Activated CD4-positive, alpha-beta memory T cell treated with anti-CD3 and anti-CD28 coated beads, Interleukin-2, amount 10 ng/mL, durations not matched to agents 7 days and 5 days (primary cell): ENCODE data around the gene ABCB6. TPM values are rescaled to one million over a fixed set of nuclear protein-coding genes. Genes with fewer than 3 reads are reported as not detected.

Source experiments
- CTCF ChIA-PET: fragments of 350-600 bp; sonication (Branson Sonifier 250); formaldehyde crosslinking; loops from one replicate; lab custom pipeline; 2021; ENCODE audit warnings: antibody characterized with exemption, inconsistent platforms; lab: Charles Lee
- POLR2A ChIA-PET: fragments of 350-600 bp; sonication (Branson Sonifier 250); formaldehyde crosslinking; loops from one replicate; lab custom pipeline; 2021; ENCODE audit warnings: antibody characterized with exemption; lab: Charles Lee
- DNase-seq: peaks from one replicate; pipeline ENCODE4 v3.0.0-alpha.2; 2020
- H3K27ac Mint-ChIP-seq: one replicate; pipeline ENCODE4 v1.8.0; 2021; ENCODE audit warnings: mild to moderate bottlenecking, mixed read lengths
- H3K27me3 Mint-ChIP-seq: one replicate; pipeline ENCODE4 v1.8.0; 2021; ENCODE audit warnings: mixed read lengths
- H3K36me3 Mint-ChIP-seq: one replicate; pipeline ENCODE4 v1.8.0; 2021; ENCODE audit warnings: low read depth, mixed read lengths
- H3K4me1 Mint-ChIP-seq: one replicate; pipeline ENCODE4 v1.8.0; 2021; ENCODE audit warnings: mixed read lengths
- H3K4me3 Mint-ChIP-seq: one replicate; pipeline ENCODE4 v1.8.0; 2021; ENCODE audit warnings: mild to moderate bottlenecking, mixed read lengths
- H3K9me3 Mint-ChIP-seq: one replicate; pipeline ENCODE4 v1.8.0; 2021; ENCODE audit warnings: mixed read lengths
- total RNA-seq, 2 experiments: library from RNA; stranded (reverse); gene quantifications; one replicate each; pipeline ENCODE4 v1.2.3, GENCODE V29; 2021

The ABCB6 gene
- total RNA-seq, 2 experiments from 2014 or later = 15.2 to 17.9 TPM

GRCh38 chr2:219220652-219221402 is 2.1 kb upstream of the ABCB6 start:
- Mint-ChIP-seq H3K36me3 (peaks cover 73% of the 10 kb centered on the region), H3K27ac (no peak overlapping the region), H3K27me3 (no peaks in the 10 kb centered on the region), H3K4me3 (no peak overlapping the region), H3K4me1 (peaks cover 38% of the 10 kb centered on the region), H3K9me3 (no peaks in the 10 kb centered on the region)
- ChIA-PET POLR2A (interaction anchor here (6.0 to 7.4 kb wide), 2 partner anchors 8 to 32 kb away, joined by 63 to 85 read pairs; partner anchors contain the start of genes ANKZF1, ATG9A, TUBA4A and TUBA4B), CTCF (no interaction called here)
- no peak for DNase-seq

GRCh38 chr2:219219784-219220532 is 1.2 kb upstream of the ABCB6 start:
- Mint-ChIP-seq H3K36me3 (peaks cover 64% of the 10 kb centered on the region), H3K9me3 (no peaks in the 10 kb centered on the region), H3K27me3 (no peaks in the 10 kb centered on the region), H3K27ac (no peak overlapping the region), H3K4me1 (peaks cover 34% of the 10 kb centered on the region), H3K4me3 (no peak overlapping the region)
- POLR2A ChIA-PET = interaction anchor here (0.9 to 7.4 kb wide), 8 partner anchors 9 to 61 kb away, joined by 3 to 85 read pairs (median 30); partner anchors contain the start of genes ANKZF1, ATG9A, CNPPD1 and DNAJB2
- CTCF ChIA-PET = interaction anchor here (1.3 to 2.8 kb wide), 2 partner anchors 59 to 75 kb away, joined by 3 to 16 read pairs; partner anchors contain the start of gene DNAJB2
- no peak for DNase-seq

GRCh38 chr2:219218217-219218731 is 484 bp downstream of the ABCB6 start:
- Mint-ChIP-seq H3K4me1 (peaks cover 39% of the 10 kb centered on the region), H3K9me3 (no peaks in the 10 kb centered on the region), H3K36me3 (peaks cover 64% of the 10 kb centered on the region), H3K27me3 (no peaks in the 10 kb centered on the region), H3K27ac (peak overlapping the region; percentile 82), H3K4me3 (peak overlapping the region; percentile 85)
- ChIA-PET POLR2A (interaction anchor here (0.9 to 7.4 kb wide), 10 partner anchors 10 to 77 kb away, joined by 3 to 85 read pairs (median 24); partner anchors contain the start of genes ANKZF1, ATG9A, CNPPD1 and DNAJB2), CTCF (interaction anchor here (0.6 to 2.8 kb wide), 16 partner anchors 9 to 77 kb away, joined by 3 to 16 read pairs (median 4); partner anchors contain the start of genes ANKZF1, ATG9A, CNPPD1 and DNAJB2)
- DNase-seq = no peak

GRCh38 chr2:219216535-219216915 is 2.2 kb downstream of the ABCB6 start:
- Mint-ChIP-seq H3K4me3 (peak overlapping the region; percentile 32), H3K27ac (peak overlapping the region; percentile 26)
- CTCF ChIA-PET = interaction anchor here (0.7 to 2.4 kb wide), 9 partner anchors 10 to 79 kb away, joined by 3 to 8 read pairs (median 4); partner anchors contain the start of gene ZFAND2B

GRCh38 chr2:219215871-219216534 is 2.8 kb downstream of the ABCB6 start:
- Mint-ChIP-seq H3K27ac (no peak overlapping the region), H3K9me3 (no peaks in the 10 kb centered on the region), H3K4me1 (peaks cover 49% of the 10 kb centered on the region), H3K36me3 (peaks cover 57% of the 10 kb centered on the region), H3K4me3 (no peak overlapping the region), H3K27me3 (no peaks in the 10 kb centered on the region)
- ChIA-PET POLR2A (interaction anchor here (1.0 to 7.4 kb wide), 9 partner anchors 8 to 79 kb away, joined by 3 to 85 read pairs (median 17); partner anchors contain the start of genes ANKZF1, ATG9A, CNPPD1 and GLB1L), CTCF (interaction anchor here (0.7 to 2.4 kb wide), 9 partner anchors 9 to 79 kb away, joined by 3 to 8 read pairs (median 3); partner anchors contain the start of gene ZFAND2B)
- DNase-seq = no peak

More at GRCh38 chr2:219216535-219216915, 2.2 kb downstream of the ABCB6 start:
- POLR2A ChIA-PET = interaction anchor here (1.0 to 7.4 kb wide), 9 partner anchors 9 to 79 kb away, joined by 3 to 85 read pairs (median 17); partner anchors contain the start of genes ANKZF1, ATG9A, CNPPD1 and GLB1L
- peaks cover 56% of the 10 kb centered on the region for H3K36me3 Mint-ChIP-seq
- peaks cover 44% of the 10 kb centered on the region for H3K4me1 Mint-ChIP-seq
- H3K27me3 Mint-ChIP-seq = no peaks in the 10 kb centered on the region
- no peak for DNase-seq
- no peaks in the 10 kb centered on the region for H3K9me3 Mint-ChIP-seq

GRCh38 chr2:219214786-219215185 is 4.0 kb downstream of the ABCB6 start:
- Mint-ChIP-seq H3K4me1 (peaks cover 61% of the 10 kb centered on the region), H3K9me3 (no peaks in the 10 kb centered on the region), H3K4me3 (no peak overlapping the region), H3K27me3 (no peaks in the 10 kb centered on the region), H3K27ac (no peak overlapping the region), H3K36me3 (peaks cover 50% of the 10 kb centered on the region)
- CTCF ChIA-PET = interaction anchor here (0.9 to 1.3 kb wide), 2 partner anchors 55 to 79 kb away, joined by 3 read pairs; no protein-coding TSS in a partner anchor
- POLR2A ChIA-PET = interaction anchor here (1.4 to 7.4 kb wide), 3 partner anchors 14 to 80 kb away, joined by 4 to 85 read pairs (median 17); partner anchors contain the start of genes ANKZF1, ATG9A and CNPPD1
- no peak for DNase-seq

GRCh38 chr2:219214141-219214540 is 4.6 kb downstream of the ABCB6 start:
- Mint-ChIP-seq H3K27ac (peak overlapping the region; percentile 9), H3K4me3 (no peak overlapping the region), H3K36me3 (peaks cover 48% of the 10 kb centered on the region), H3K27me3 (no peaks in the 10 kb centered on the region), H3K4me1 (peaks cover 61% of the 10 kb centered on the region), H3K9me3 (no peaks in the 10 kb centered on the region)
- CTCF ChIA-PET = interaction anchor here (0.9 kb wide), 1 partner anchor 54 kb away, joined by 3 read pairs; no protein-coding TSS in a partner anchor
- POLR2A ChIA-PET = interaction anchor here (3.4 to 3.6 kb wide), 2 partner anchors 37 to 39 kb away, joined by 17 read pairs; partner anchors contain the start of genes CNPPD1, TUBA4A and TUBA4B
- no peak for DNase-seq

- DNase-seq = no peak
- H3K36me3 Mint-ChIP-seq = peaks cover 52% of the 10 kb centered on the region
- H3K9me3 Mint-ChIP-seq = no peaks in the 10 kb centered on the region
- POLR2A ChIA-PET = interaction anchor here (2.7 to 3.6 kb wide), 3 partner anchors 16 to 39 kb away, joined by 7 to 17 read pairs (median 17); partner anchors contain the start of genes ANKZF1, ATG9A, CNPPD1 and TUBA4A
- H3K27me3 Mint-ChIP-seq = no peaks in the 10 kb centered on the region
- CTCF ChIA-PET = interaction anchor here (2.9 kb wide), 1 partner anchor 55 kb away, joined by 44 read pairs; the partner anchor contains the start of gene NHEJ1
- H3K4me3 Mint-ChIP-seq = no peak overlapping the region
- peak overlapping the region; percentile 9 for H3K27ac Mint-ChIP-seq
- peaks cover 63% of the 10 kb centered on the region for H3K4me1 Mint-ChIP-seq
Measured at GRCh38 chr2:219213486-219214071, 5.2 kb downstream of the ABCB6 start.

GRCh38 chr2:219213026-219213415 is 5.7 kb downstream of the ABCB6 start:
- no peak overlapping the region for H3K27ac Mint-ChIP-seq
- H3K36me3 Mint-ChIP-seq = peaks cover 57% of the 10 kb centered on the region
- H3K27me3 Mint-ChIP-seq = no peaks in the 10 kb centered on the region
- DNase-seq = no peak
- CTCF ChIA-PET = interaction anchor here (1.0 to 2.9 kb wide), 2 partner anchors 54 to 82 kb away, joined by 3 to 44 read pairs; partner anchors contain the start of gene NHEJ1
- POLR2A ChIA-PET = interaction anchor here (2.7 to 3.4 kb wide), 3 partner anchors 17 to 40 kb away, joined by 7 to 17 read pairs (median 17); partner anchors contain the start of genes ANKZF1, ATG9A, CNPPD1 and TUBA4A
- H3K9me3 Mint-ChIP-seq = no peaks in the 10 kb centered on the region
- peaks cover 67% of the 10 kb centered on the region for H3K4me1 Mint-ChIP-seq
- H3K4me3 Mint-ChIP-seq = no peak overlapping the region

- H3K4me1 Mint-ChIP-seq = peaks cover 62% of the 10 kb centered on the region
- no peaks in the 10 kb centered on the region for H3K27me3 Mint-ChIP-seq
- CTCF ChIA-PET = interaction anchor here (0.7 to 2.9 kb wide), 17 partner anchors 8 to 542 kb away, joined by 3 to 44 read pairs (median 5); partner anchors contain the start of genes CNPPD1, NHEJ1, SLC23A3 and TUBA4A
- POLR2A ChIA-PET = interaction anchor here (0.6 to 3.4 kb wide), 9 partner anchors 17 to 51 kb away, joined by 3 to 17 read pairs (median 4); partner anchors contain the start of genes ANKZF1, ATG9A, CNPPD1 and NHEJ1
- H3K27ac Mint-ChIP-seq = peak overlapping the region; percentile 88
- H3K36me3 Mint-ChIP-seq = peaks cover 45% of the 10 kb centered on the region
- H3K9me3 Mint-ChIP-seq = no peaks in the 10 kb centered on the region
- H3K4me3 Mint-ChIP-seq = no peak overlapping the region
- DNase-seq = no peak
Measured at GRCh38 chr2:219210886-219211362, 7.8 kb downstream of the ABCB6 start.
